Fibroblast of skin of right biceps (primary cell): ENCODE data around the gene RIPOR2.
"Not testable (repeated sequence)": the region's sequence is repeated elsewhere in the genome, so short reads cannot be mapped to it uniquely, and the experiment has no call there.

Experiments
- DNase-seq: peaks from one replicate; pipeline ENCODE4 v3.0.0-alpha.2; 2013

Gene RIPOR2

GRCh38 chr6:24950218-24950941 is 14.6 kb upstream of the RIPOR2 start:
- DNase-seq, result no peak

- no peak for DNase-seq
Observed at GRCh38 chr6:24949020-24949569, 13.3 kb upstream of the RIPOR2 start.

GRCh38 chr6:24948261-24948660 is 12.5 kb upstream of the RIPOR2 start:
- not testable (repeated sequence) for DNase-seq

GRCh38 chr6:24947636-24948035 is 11.9 kb upstream of the RIPOR2 start:
- DNase-seq, result no peak

GRCh38 chr6:24945054-24945453 is 9.3 kb upstream of the RIPOR2 start:
- DNase-seq, result no peak

- no peak for DNase-seq
Observed at GRCh38 chr6:24943774-24944173, 8.0 kb upstream of the RIPOR2 start.

- DNase-seq, result no peak
Observed at GRCh38 chr6:24940311-24940917, 4.7 kb upstream of the RIPOR2 start.

GRCh38 chr6:24936641-24937317 is 1.0 kb upstream of the RIPOR2 start:
- DNase-seq, result no peak

- peak; percentile 27 for DNase-seq
Observed at GRCh38 chr6:24933868-24934401, 1.8 kb downstream of the RIPOR2 start.

GRCh38 chr6:24933266-24933665 is 2.5 kb downstream of the RIPOR2 start:
- DNase-seq, result no peak

GRCh38 chr6:24932832-24933231 is 2.9 kb downstream of the RIPOR2 start:
- no peak for DNase-seq

- peak; percentile 50 for DNase-seq
Observed at GRCh38 chr6:24931718-24932691, 3.8 kb downstream of the RIPOR2 start.

- no peak for DNase-seq
Observed at GRCh38 chr6:24931296-24931695, 4.5 kb downstream of the RIPOR2 start.

- peak; percentile 89 for DNase-seq
Observed at GRCh38 chr6:24930431-24930871, 5.3 kb downstream of the RIPOR2 start.

- no peak for DNase-seq
Observed at GRCh38 chr6:24929242-24929641, 6.5 kb downstream of the RIPOR2 start.

- DNase-seq, result peak; percentile 57
Observed at GRCh38 chr6:24927985-24928745, 7.6 kb downstream of the RIPOR2 start.

GRCh38 chr6:24927277-24927955 is 8.3 kb downstream of the RIPOR2 start:
- DNase-seq, result no peak

GRCh38 chr6:24926647-24927046 is 9.1 kb downstream of the RIPOR2 start:
- DNase-seq, result not testable (repeated sequence)

GRCh38 chr6:24926192-24926591 is 9.6 kb downstream of the RIPOR2 start:
- DNase-seq, result no peak

GRCh38 chr6:24925661-24926060 is 10.1 kb downstream of the RIPOR2 start:
- no peak for DNase-seq
